IMR-90 (cell line): Measurements from ENCODE around the gene ABCB9. TPM values are rescaled to one million over a fixed set of nuclear protein-coding genes. Genes with fewer than 3 reads are reported as not detected.

Experiments
- ATAC-seq: fragments of 200-7000 bp; cut with Tn5 transposase; 2 replicates; pipeline ENCODE4 v1.9.1; 2020; ENCODE audit warnings: low read depth, mild to moderate bottlenecking, moderate library complexity
- BruUV-seq: library from RNA; stranded (reverse); fragments of 400-500 nt; replicated peaks from 2 replicates; lab custom pipeline; 2021; lab: Mats Ljungman, UMichigan
- CTCF ChIA-PET: fragments of 300-600 bp; formaldehyde crosslinking; extraction: SDS; loops from one replicate; lab custom pipeline; 2021; ENCODE audit warnings: antibody characterized with exemption; lab: Yijun Ruan, JAX
- POLR2A ChIA-PET: fragments of 300-600 bp; sonication (Branson Sonifier 250); formaldehyde crosslinking; loops from one replicate; lab custom pipeline; 2022; ENCODE audit warnings: antibody characterized with exemption; ENCODE audit not compliant: unreplicated experiment; lab: Charles Lee
- DNase-seq: peaks from one replicate; pipeline ENCODE4 v3.0.0; 2013
- H2AFZ ChIP-seq: replicated peaks from 2 replicates; pipeline ENCODE3; 2013; ENCODE audit warnings: low read length, mild to moderate bottlenecking; ENCODE audit not compliant: poor library complexity
- H2AK5ac ChIP-seq: 2 replicates; pipeline ENCODE4 v1.6.1; 2013; ENCODE audit warnings: low read depth, low read length, inconsistent platforms
- H2AK9ac ChIP-seq: replicated peaks from 2 replicates; pipeline ENCODE3; 2013; ENCODE audit warnings: mild to moderate bottlenecking, low read depth, low read length, moderate library complexity; ENCODE audit not compliant: poor library complexity
- H2BK120ac ChIP-seq: 2 replicates; pipeline ENCODE4 v1.6.1; 2013; ENCODE audit warnings: low read depth, low read length, inconsistent platforms
- H2BK15ac ChIP-seq: 3 replicates; pipeline ENCODE4 v1.6.1; 2013; ENCODE audit warnings: low read depth, low read length, inconsistent platforms
- H2BK20ac ChIP-seq: 2 replicates; pipeline ENCODE4 v1.6.1; 2013; ENCODE audit warnings: low read depth, mild to moderate bottlenecking, inconsistent platforms, low read length, moderate library complexity
- H2BK5ac ChIP-seq: 2 replicates; pipeline ENCODE4 v1.6.1; 2013; ENCODE audit warnings: mild to moderate bottlenecking, low read depth, low read length, inconsistent platforms; ENCODE audit not compliant: poor library complexity, severe bottlenecking
- H3K14ac ChIP-seq: replicated peaks from 2 replicates; pipeline ENCODE4 v1.6.1; 2013; ENCODE audit warnings: low read depth, low read length, inconsistent platforms
- H3K18ac ChIP-seq: 2 replicates; pipeline ENCODE4 v1.6.1; 2013; ENCODE audit warnings: low read depth, low read length, control low read depth
- H3K23ac ChIP-seq: 2 replicates; pipeline ENCODE4 v1.6.1; 2013; ENCODE audit warnings: low read depth, low read length, inconsistent platforms
- H3K27ac ChIP-seq: 2 replicates; pipeline ENCODE4 v1.5.1; 2013; ENCODE audit warnings: mild to moderate bottlenecking, control low read depth, low read length; ENCODE audit not compliant: insufficient read depth
- H3K27me3 ChIP-seq: 2 replicates; pipeline ENCODE4 v1.6.1; 2013; ENCODE audit warnings: low read length; ENCODE audit not compliant: control insufficient read depth, insufficient read depth
- H3K36me3 ChIP-seq: 2 replicates; pipeline ENCODE4 v1.6.1; 2013; ENCODE audit warnings: low read length, mixed read lengths; ENCODE audit not compliant: control insufficient read depth, insufficient read depth
- H3K4ac ChIP-seq: 2 replicates; pipeline ENCODE4 v1.6.1; 2013; ENCODE audit warnings: low read depth, low read length, inconsistent platforms
- H3K4me1 ChIP-seq: 2 replicates; pipeline ENCODE4 v1.6.1; 2013; ENCODE audit warnings: low read length, mixed read lengths; ENCODE audit not compliant: control insufficient read depth, insufficient read depth
- H3K4me2 ChIP-seq: 2 replicates; pipeline ENCODE4 v1.6.1; 2013; ENCODE audit warnings: low read depth, mild to moderate bottlenecking, control low read depth, low read length, moderate library complexity
- H3K4me3 ChIP-seq: 2 replicates; pipeline ENCODE4 v1.5.1; 2013; ENCODE audit warnings: low read depth, mild to moderate bottlenecking, control low read depth, low read length, moderate library complexity; ENCODE audit not compliant: insufficient read depth
- H3K56ac ChIP-seq: 2 replicates; pipeline ENCODE4 v1.6.1; 2013; ENCODE audit warnings: low read length, inconsistent platforms; ENCODE audit not compliant: insufficient read depth; ENCODE audit errors: extremely low read depth
- H3K79me1 ChIP-seq, 2 experiments: 2 replicates each; pipeline ENCODE4 v1.6.1; 2013; ENCODE audit warnings: low read length in 2 of 2, inconsistent platforms in 1 of 2, low read depth in 1 of 2
- H3K9ac ChIP-seq: 2 replicates; pipeline ENCODE4 v1.6.1; 2013; ENCODE audit warnings: low read depth, low read length, control low read depth
- H3K9me1 ChIP-seq: 2 replicates; pipeline ENCODE4 v1.6.1; 2013; ENCODE audit warnings: low read length, inconsistent platforms; ENCODE audit not compliant: insufficient read depth
- H3K9me3 ChIP-seq: 2 replicates; pipeline ENCODE4 v1.6.1; 2013; ENCODE audit warnings: low read length; ENCODE audit not compliant: control insufficient read depth, insufficient read depth
- H4K20me1 ChIP-seq: 2 replicates; pipeline ENCODE4 v1.6.1; 2013; ENCODE audit warnings: low read length, inconsistent platforms; ENCODE audit not compliant: insufficient read depth
- H4K5ac ChIP-seq: 2 replicates; pipeline ENCODE4 v1.6.1; 2013; ENCODE audit warnings: mild to moderate bottlenecking, low read depth, low read length, control low read depth
- H4K8ac ChIP-seq, 2 experiments: 2 replicates each; pipeline ENCODE4 v1.6.1; 2013; ENCODE audit warnings: low read depth in 2 of 2, low read length in 2 of 2, control low read depth in 1 of 2, inconsistent platforms in 1 of 2
- H4K91ac ChIP-seq: 2 replicates; pipeline ENCODE4 v1.6.1; 2013; ENCODE audit warnings: low read depth, low read length, inconsistent platforms; ENCODE audit not compliant: insufficient read depth
- CEBPB ChIP-seq: IDR thresholded peaks from 2 replicates; pipeline ENCODE4 v1.6.1; 2012; ENCODE audit warnings: low read depth, low read length, improper control_type of control experiment
- FOS ChIP-seq: fragments of 150-350 bp; IDR thresholded peaks from 2 replicates; pipeline ENCODE4 v1.6.1; 2016; ENCODE audit warnings: low read depth, low read length
- MAFK ChIP-seq: IDR thresholded peaks from 2 replicates; pipeline ENCODE4 v1.6.1; 2012; ENCODE audit warnings: low read depth, low read length, improper control_type of control experiment
- MAZ ChIP-seq: IDR thresholded peaks from 2 replicates; pipeline ENCODE4 v1.6.1; 2012; ENCODE audit warnings: low read depth, mild to moderate bottlenecking, low read length, improper control_type of control experiment, moderate library complexity, borderline replicate concordance
- MXI1 ChIP-seq: IDR thresholded peaks from 2 replicates; pipeline ENCODE4 v1.6.1; 2012; ENCODE audit warnings: low read depth, mild to moderate bottlenecking, low read length, moderate library complexity, borderline replicate concordance
- NFE2L2 ChIP-seq: fragments of 150-350 bp; IDR thresholded peaks from 2 replicates; pipeline ENCODE4 v1.6.1; 2016; ENCODE audit warnings: low read depth, mild to moderate bottlenecking, low read length
- RAD21 ChIP-seq: IDR thresholded peaks from 2 replicates; pipeline ENCODE4 v1.6.1; 2012; ENCODE audit warnings: low read length, improper control_type of control experiment
- USF2 ChIP-seq: fragments of 150-350 bp; IDR thresholded peaks from 2 replicates; pipeline ENCODE4 v1.6.1; 2017; ENCODE audit warnings: mild to moderate bottlenecking, antibody characterized with exemption, low read length, low read depth
- WGBS, 2 experiments: methylation state at CpG; one replicate each; pipeline versions ENCODE4 v1.1.5 to v1.1.7; 2013; ENCODE audit warnings: missing lambda C conversion rate in 2 of 2; ENCODE audit not compliant: insufficient read length in 1 of 2; ENCODE audit errors: extremely low coverage in 2 of 2; 5-methylcytosine and 5-hydroxymethylcytosine counted together
- dilution Hi-C: fragments of 300-500 bp; cut with HindIII; formaldehyde crosslinking; loops from one replicate; pipeline ENCODE4 v1.14.3; 2018; ENCODE audit warnings: low sequenced_read_pairs; ENCODE audit not compliant: unreplicated experiment
- in situ Hi-C: fragments of 300-500 bp; cut with MboI; formaldehyde crosslinking; loops from 3 replicates; pipeline ENCODE4 v1.14.3; 2019; ENCODE audit warnings: low sequenced_read_pairs, inconsistent platforms, mixed read lengths
- intact Hi-C: fragments of 100-400 bp; cut with micrococcal nuclease; formaldehyde crosslinking; loops from 2 replicates; pipeline ENCODE4 v1.10.0; 2022
- polyA plus RNA-seq, 3 experiments: library from polyadenylated mRNA; depleted of rRNA; stranded (reverse); fragments of >200 nt; gene quantifications; 2 replicates each; pipeline ENCODE4 v1.2.3, GENCODE V29; 2012; ENCODE audit warnings: low replicate concordance in 1 of 3
- total RNA-seq: library from RNA; depleted of rRNA; stranded (reverse); fragments of >200 nt; gene quantifications from 2 replicates; pipeline ENCODE4 v1.2.3, GENCODE V29; 2012
- TF ChIP-seq, protein P1 (sequence below): conservative IDR thresholded peaks from 2 replicates; pipeline ENCODE4 v1.5.1; 2012; ENCODE audit warnings: mild to moderate bottlenecking, low read depth, low read length, improper control_type of control experiment

ABCB9 gene
- total and polyA plus RNA-seq, 2 of the 4 experiments (the other 2 are of a cell fraction) = 5.6 to 8.3 TPM

DNA sequence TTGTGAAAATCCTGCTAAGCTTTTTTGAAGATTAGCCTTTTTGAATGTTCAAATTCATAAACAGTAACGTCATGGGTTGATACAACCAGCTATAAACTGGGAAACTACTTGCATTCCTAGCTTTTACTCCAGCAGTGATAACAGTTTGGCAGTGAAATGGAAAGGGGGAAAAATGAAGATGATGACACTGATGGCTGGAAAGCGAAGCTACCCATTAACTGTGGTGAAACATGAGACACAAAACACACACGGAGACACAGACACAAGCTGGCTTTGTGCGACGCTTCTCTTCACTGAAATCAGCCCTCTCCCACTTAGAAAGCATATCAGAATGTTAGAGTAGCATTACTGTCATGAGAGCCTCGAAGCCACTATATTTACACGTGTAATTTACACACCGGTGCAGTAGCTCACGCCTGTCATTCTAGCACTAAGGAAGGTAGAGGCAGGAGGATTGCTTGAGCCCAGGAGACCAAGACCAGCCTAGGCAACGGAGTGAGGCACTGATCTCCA, 86.1 kb downstream of the ABCB9 start:
- Histone ChIP-seq H3K36me3 (no peaks in the 10 kb centered on the region), H3K23ac (peak overlapping the region; percentile 26; the same call in 1 of the 2 replicates), H3K79me1 (peaks cover 20 to 83% of the 10 kb centered on the region in 2 experiments), H4K91ac (0 out of 2 replicates have a peak overlapping the region, but pooled peaks have one; percentile 8), H2BK5ac (peak overlapping the region; percentile 58), H3K27me3 (no peaks in the 10 kb centered on the region), H3K4ac (peak overlapping the region; percentile 38; the same call in 1 of the 2 replicates), H2AK9ac (no peak overlapping the region), H3K9me1 (peaks cover 28% of the 10 kb centered on the region), H3K4me2 (peak overlapping the region; percentile 56), H3K9me3 (no peaks in the 10 kb centered on the region), H2BK15ac (peak overlapping the region; percentile 18; the same call in 1 of the 3 replicates), H4K5ac (no peak overlapping the region), H3K18ac (0 out of 2 replicates have a peak overlapping the region, but pooled peaks have one; percentile 15), H4K20me1 (peaks cover 80% of the 10 kb centered on the region), H3K4me3 (no peak overlapping the region), H3K27ac (peak overlapping the region; percentile 45; the same call in 1 of the 2 replicates), H3K14ac (0 out of 2 replicates have a peak overlapping the region, but pooled peaks have one; percentile 10), H2AFZ (no peak overlapping the region), H3K4me1 (peaks cover 24% of the 10 kb centered on the region), H2AK5ac (0 out of 2 replicates have a peak overlapping the region, but pooled peaks have one; percentile 0), H3K9ac (no peak overlapping the region), H4K8ac (peak overlapping the region in 1 of 2 experiments; percentile 1; a peak in 1 of 4 replicates), H2BK20ac (no peak overlapping the region), H2BK120ac (no peak overlapping the region), H3K56ac (no peak overlapping the region)
- POLR2A ChIA-PET = no interaction called here
- dilution Hi-C loops (no loop called here), intact Hi-C loops (no loop called here), in situ Hi-C loops (no loop called here)
- DNase-seq = peak; percentile 78
- CTCF ChIA-PET = interaction anchor here (0.9 to 1.0 kb wide), 2 partner anchors 9 to 12 kb away, joined by 3 to 4 read pairs; no protein-coding TSS in a partner anchor
- TF ChIP-seq NFE2L2 = no peak
- TF ChIP-seq MAFK = no peak
- no peak for TF ChIP-seq USF2
- no peak for TF ChIP-seq MAZ
- TF ChIP-seq FOS = no peak
- TF ChIP-seq, protein P1, sequence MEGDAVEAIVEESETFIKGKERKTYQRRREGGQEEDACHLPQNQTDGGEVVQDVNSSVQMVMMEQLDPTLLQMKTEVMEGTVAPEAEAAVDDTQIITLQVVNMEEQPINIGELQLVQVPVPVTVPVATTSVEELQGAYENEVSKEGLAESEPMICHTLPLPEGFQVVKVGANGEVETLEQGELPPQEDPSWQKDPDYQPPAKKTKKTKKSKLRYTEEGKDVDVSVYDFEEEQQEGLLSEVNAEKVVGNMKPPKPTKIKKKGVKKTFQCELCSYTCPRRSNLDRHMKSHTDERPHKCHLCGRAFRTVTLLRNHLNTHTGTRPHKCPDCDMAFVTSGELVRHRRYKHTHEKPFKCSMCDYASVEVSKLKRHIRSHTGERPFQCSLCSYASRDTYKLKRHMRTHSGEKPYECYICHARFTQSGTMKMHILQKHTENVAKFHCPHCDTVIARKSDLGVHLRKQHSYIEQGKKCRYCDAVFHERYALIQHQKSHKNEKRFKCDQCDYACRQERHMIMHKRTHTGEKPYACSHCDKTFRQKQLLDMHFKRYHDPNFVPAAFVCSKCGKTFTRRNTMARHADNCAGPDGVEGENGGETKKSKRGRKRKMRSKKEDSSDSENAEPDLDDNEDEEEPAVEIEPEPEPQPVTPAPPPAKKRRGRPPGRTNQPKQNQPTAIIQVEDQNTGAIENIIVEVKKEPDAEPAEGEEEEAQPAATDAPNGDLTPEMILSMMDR = no peak
- no peak for TF ChIP-seq RAD21
- TF ChIP-seq CEBPB = peak; percentile 50
- TF ChIP-seq MXI1 = no peak
- ATAC-seq = peak; percentile 72
- WGBS, 2 experiments = 76% methylated on average over 4 of the region's 10 CpGs; no CpG with 5 or more reads in 1 of the 2 experiments
- no TSS peak for BruUV-seq
